Activated CD8-positive, alpha-beta T cell treated with anti-CD3 and anti-CD28 coated beads for 36 hours (primary cell): Measurements from ENCODE around the gene CCDC60. TPM values are rescaled to one million over a fixed set of nuclear protein-coding genes. Genes with fewer than 3 reads are reported as not detected.
A peak's percentile ranks its signal among the peaks of the same experiment; 100 is the strongest.

Source experiments
- ATAC-seq: fragments of 200-7000 bp; cut with Tn5 transposase; one replicate; pipeline ENCODE4 v1.10.0; 2021; ENCODE audit warnings: mild to moderate bottlenecking, moderate library complexity
- CTCF ChIA-PET: fragments of 350-600 bp; sonication (Branson Sonifier 250); formaldehyde crosslinking; loops from one replicate; lab custom pipeline; 2021; ENCODE audit warnings: antibody characterized with exemption; lab: Charles Lee
- POLR2A ChIA-PET: fragments of 350-600 bp; sonication (Branson Sonifier 250); formaldehyde crosslinking; loops from one replicate; lab custom pipeline; 2021; ENCODE audit warnings: antibody characterized with exemption; lab: Charles Lee
- DNase-seq: peaks from one replicate; pipeline ENCODE4 v3.0.0-alpha.2; 2020
- H3K27ac Mint-ChIP-seq: one replicate; pipeline ENCODE4 v1.8.0; 2021; ENCODE audit warnings: mild to moderate bottlenecking, mixed read lengths
- H3K27me3 Mint-ChIP-seq: one replicate; pipeline ENCODE4 v1.8.0; 2021; ENCODE audit warnings: mixed read lengths
- H3K36me3 Mint-ChIP-seq: one replicate; pipeline ENCODE4 v1.8.0; 2021; ENCODE audit warnings: low read depth, mixed read lengths
- H3K4me1 Mint-ChIP-seq: one replicate; pipeline ENCODE4 v1.8.0; 2021; ENCODE audit warnings: low read depth, mixed read lengths
- H3K4me3 Mint-ChIP-seq: one replicate; pipeline ENCODE4 v1.8.0; 2021; ENCODE audit warnings: mild to moderate bottlenecking, moderate library complexity, mixed read lengths
- H3K9me3 Mint-ChIP-seq: one replicate; pipeline ENCODE4 v1.8.0; 2021; ENCODE audit warnings: mixed read lengths
- intact Hi-C: fragments of 100-400 bp; cut with micrococcal nuclease; formaldehyde crosslinking; loops from one replicate; pipeline ENCODE4 v1.10.0; 2022
- total RNA-seq, 2 experiments: library from RNA; stranded (reverse); gene quantifications; one replicate each; pipeline ENCODE4 v1.2.3, GENCODE V29; 2021
- TF ChIP-seq, protein P1 (sequence below): fragments of 200-600 bp; IDR thresholded peaks from one replicate; pipeline ENCODE4 v1.8.0; 2022; ENCODE audit warnings: antibody characterized with exemption, mild to moderate bottlenecking

CCDC60 gene
- total RNA-seq, 2 experiments from 2014 or later = not detected

DNA sequence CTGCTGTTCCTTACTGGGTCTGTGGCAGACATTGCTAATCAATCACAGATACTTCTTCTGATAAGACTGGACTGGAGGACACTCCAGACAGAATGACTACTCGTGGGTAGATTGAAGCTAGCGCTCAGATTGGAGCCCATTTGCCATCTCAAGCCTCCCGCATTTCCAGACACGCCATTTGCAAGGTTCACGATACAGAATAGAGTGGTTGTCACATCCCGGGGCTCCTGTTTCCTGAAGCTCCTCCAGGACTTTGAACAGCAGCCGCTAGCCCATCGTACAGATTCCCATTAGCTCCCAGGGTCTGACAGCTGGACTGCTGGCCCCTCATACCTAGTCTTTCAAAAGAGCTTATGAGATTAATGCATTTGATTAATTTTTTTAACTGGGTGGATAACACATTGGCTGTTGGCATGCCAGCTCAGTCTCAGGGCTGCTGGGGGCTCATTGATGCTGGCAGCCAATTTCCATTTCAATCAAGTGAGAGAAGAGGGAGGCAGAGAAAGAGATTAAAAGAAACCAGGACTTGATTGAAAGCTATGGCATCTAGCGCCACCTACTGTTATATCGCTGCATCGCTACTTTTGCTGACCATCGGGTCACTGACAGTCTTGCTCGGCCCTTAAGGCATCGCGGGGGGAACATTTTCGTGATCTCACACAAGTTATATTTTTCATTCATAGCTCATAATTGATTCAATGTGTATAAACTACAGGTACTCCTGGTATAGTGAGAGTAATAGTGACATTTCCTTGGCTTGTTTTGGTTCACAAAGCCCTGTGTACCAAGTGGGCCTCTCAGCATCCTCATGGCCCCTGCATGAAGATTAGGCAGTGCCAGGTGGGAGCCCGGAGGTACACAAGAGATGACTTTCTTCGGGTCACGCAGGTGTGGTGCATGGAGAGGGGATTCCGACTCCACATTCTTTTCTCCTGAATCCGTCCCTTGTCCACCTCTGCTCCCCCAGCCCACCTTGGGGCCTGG lies 78.6 kb downstream of the CCDC60 start:
- Mint-ChIP-seq H3K36me3 (no peaks in the 10 kb centered on the region), H3K9me3 (no peaks in the 10 kb centered on the region), H3K27me3 (peaks cover 13% of the 10 kb centered on the region), H3K4me1 (no peaks in the 10 kb centered on the region), H3K27ac (no peak overlapping the region), H3K4me3 (no peak overlapping the region)
- POLR2A ChIA-PET = no interaction called here
- intact Hi-C loops = loop anchor here (5.0 kb wide), 1 partner anchor 296 kb away; no protein-coding TSS in a partner anchor
- TF ChIP-seq, protein P1, sequence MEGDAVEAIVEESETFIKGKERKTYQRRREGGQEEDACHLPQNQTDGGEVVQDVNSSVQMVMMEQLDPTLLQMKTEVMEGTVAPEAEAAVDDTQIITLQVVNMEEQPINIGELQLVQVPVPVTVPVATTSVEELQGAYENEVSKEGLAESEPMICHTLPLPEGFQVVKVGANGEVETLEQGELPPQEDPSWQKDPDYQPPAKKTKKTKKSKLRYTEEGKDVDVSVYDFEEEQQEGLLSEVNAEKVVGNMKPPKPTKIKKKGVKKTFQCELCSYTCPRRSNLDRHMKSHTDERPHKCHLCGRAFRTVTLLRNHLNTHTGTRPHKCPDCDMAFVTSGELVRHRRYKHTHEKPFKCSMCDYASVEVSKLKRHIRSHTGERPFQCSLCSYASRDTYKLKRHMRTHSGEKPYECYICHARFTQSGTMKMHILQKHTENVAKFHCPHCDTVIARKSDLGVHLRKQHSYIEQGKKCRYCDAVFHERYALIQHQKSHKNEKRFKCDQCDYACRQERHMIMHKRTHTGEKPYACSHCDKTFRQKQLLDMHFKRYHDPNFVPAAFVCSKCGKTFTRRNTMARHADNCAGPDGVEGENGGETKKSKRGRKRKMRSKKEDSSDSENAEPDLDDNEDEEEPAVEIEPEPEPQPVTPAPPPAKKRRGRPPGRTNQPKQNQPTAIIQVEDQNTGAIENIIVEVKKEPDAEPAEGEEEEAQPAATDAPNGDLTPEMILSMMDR = peak; percentile 80
- CTCF ChIA-PET = interaction anchor here (0.7 to 1.8 kb wide), 25 partner anchors 8 to 1009 kb away, joined by 3 to 10 read pairs (median 4); no protein-coding TSS in a partner anchor
- DNase-seq (peak; percentile 65), ATAC-seq (no peak)

DNA sequence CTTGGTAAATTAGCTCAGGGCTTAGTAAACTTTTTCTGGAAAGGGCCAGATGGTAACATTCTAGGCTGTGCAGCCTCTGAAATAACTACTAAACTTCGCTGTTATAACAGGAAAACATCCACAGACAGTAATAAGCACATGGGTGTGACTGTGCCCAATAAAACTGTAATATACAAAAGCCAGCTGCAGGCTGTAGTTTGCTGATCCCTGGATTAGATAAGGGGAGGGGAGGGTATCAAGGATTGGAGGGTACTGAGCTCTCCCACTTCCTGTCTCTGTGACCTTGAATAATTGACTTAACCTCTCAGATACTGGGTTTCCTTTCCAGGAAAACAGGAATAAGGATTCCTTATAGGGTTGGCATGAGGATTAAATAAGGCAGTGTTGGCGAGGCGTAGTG lies 81.2 kb downstream of the CCDC60 start:
- H3K36me3 Mint-ChIP-seq = no peaks in the 10 kb centered on the region
- H3K27me3 Mint-ChIP-seq = peaks cover 8% of the 10 kb centered on the region
- H3K9me3 Mint-ChIP-seq = no peaks in the 10 kb centered on the region
- ChIA-PET CTCF (no interaction called here), POLR2A (no interaction called here)
- ATAC-seq = no peak
- no peak overlapping the region for H3K4me3 Mint-ChIP-seq
- no peaks in the 10 kb centered on the region for H3K4me1 Mint-ChIP-seq
- TF ChIP-seq, protein P1 = no peak
- no peak for DNase-seq
- intact Hi-C loops = no loop called here
- H3K27ac Mint-ChIP-seq = no peak overlapping the region

DNA sequence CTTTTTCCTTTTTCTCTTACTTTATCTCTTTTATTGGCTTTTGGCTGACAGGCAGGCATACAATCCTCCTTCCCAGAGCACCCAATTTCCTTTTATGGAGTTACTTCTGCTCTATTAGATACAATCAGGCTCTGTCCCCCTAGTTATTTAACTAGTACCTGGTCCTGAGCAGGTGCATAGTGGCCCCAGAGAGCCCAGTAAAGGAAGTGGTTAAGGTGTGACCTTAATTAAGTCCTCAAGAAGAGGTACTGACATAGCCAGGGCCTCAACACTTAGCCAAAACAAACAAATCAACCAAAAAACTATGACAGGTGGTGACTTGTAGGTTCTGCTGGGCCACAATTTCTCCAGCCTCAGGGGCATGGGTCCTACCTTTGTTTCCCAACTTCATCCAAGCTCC lies 82.9 kb downstream of the CCDC60 start:
- intact Hi-C loops = no loop called here
- CTCF ChIA-PET = no interaction called here
- POLR2A ChIA-PET = no interaction called here

DNA sequence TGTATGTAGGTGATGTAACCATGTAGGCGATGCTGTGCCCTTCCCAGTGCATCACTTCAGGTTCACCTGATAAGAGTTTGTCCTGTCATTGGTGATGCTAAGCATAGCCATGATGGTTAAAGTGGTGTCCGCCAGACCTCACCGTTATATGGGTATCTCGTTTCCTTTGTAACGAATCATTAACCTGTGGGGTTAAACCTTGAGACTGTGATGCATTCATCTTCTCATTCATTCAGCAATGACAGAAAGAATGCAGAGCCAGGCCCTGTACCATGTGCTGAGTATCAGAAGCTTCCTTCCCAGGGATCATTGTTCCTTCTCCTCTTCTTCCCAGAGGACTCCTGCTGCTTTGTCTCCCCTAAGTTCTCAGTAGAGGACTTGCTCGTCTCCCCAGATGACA lies 84.9 kb downstream of the CCDC60 start:
- H3K4me3 Mint-ChIP-seq = no peak overlapping the region
- POLR2A ChIA-PET = no interaction called here
- CTCF ChIA-PET = no interaction called here
- no peak for ATAC-seq
- no peaks in the 10 kb centered on the region for H3K9me3 Mint-ChIP-seq
- TF ChIP-seq, protein P1 = no peak
- no peaks in the 10 kb centered on the region for H3K4me1 Mint-ChIP-seq
- no peak overlapping the region for H3K27ac Mint-ChIP-seq
- no peaks in the 10 kb centered on the region for H3K36me3 Mint-ChIP-seq
- peaks cover 13% of the 10 kb centered on the region for H3K27me3 Mint-ChIP-seq
- DNase-seq = no peak
- intact Hi-C loops = no loop called here

More for the DNA sequence above, 82.9 kb downstream of the CCDC60 start:
- TF ChIP-seq, protein P1 = no peak
- H3K36me3 Mint-ChIP-seq = no peaks in the 10 kb centered on the region
- DNase-seq (no peak), ATAC-seq (no peak)
- H3K27me3 Mint-ChIP-seq = peaks cover 8% of the 10 kb centered on the region
- no peak overlapping the region for H3K27ac Mint-ChIP-seq
- no peaks in the 10 kb centered on the region for H3K9me3 Mint-ChIP-seq
- no peak overlapping the region for H3K4me3 Mint-ChIP-seq
- H3K4me1 Mint-ChIP-seq = no peaks in the 10 kb centered on the region

DNA sequence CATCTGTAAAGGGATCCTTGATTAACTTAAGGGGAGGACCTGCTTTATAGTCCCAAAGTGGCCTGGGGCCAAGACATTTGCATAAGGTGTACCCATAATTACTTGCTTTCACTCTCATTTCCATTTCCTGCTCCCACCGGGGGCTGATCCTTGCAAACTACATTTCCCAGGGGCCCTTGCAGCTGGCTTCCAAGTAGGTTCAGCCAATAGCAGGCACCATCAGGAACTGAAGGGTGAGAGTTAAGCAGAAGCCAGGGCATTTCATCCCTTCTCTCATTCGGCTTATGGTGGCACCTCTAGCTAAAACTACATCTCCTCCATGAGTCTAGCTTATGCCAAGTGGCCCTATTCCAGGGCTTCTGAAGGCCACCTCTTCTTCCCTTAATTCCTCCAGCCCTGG lies 88.8 kb downstream of the CCDC60 start:
- CTCF ChIA-PET = interaction anchor here (1.1 to 2.1 kb wide), 2 partner anchors 10 to 21 kb away, joined by 4 to 7 read pairs; no protein-coding TSS in a partner anchor
- POLR2A ChIA-PET = no interaction called here
- TF ChIP-seq, protein P1 = no peak

More for the DNA sequence above, 88.8 kb downstream of the CCDC60 start:
- ATAC-seq (no peak), DNase-seq (peak; percentile 8)
- Mint-ChIP-seq H3K36me3 (no peaks in the 10 kb centered on the region), H3K9me3 (no peaks in the 10 kb centered on the region), H3K27me3 (peaks cover 10% of the 10 kb centered on the region), H3K4me1 (no peaks in the 10 kb centered on the region), H3K27ac (no peak overlapping the region), H3K4me3 (no peak overlapping the region)
- intact Hi-C loops = no loop called here
